OCI-LY7 (cell line): ENCODE measurements around the gene KMO. TPM values are rescaled to one million over a fixed set of nuclear protein-coding genes. Genes with fewer than 3 reads are reported as not detected.

Source experiments
- BruUV-seq: library from RNA; stranded (reverse); fragments of 400-500 nt; replicated peaks from 2 replicates; lab custom pipeline; 2021; lab: Mats Ljungman, UMichigan
- CTCF ChIA-PET: fragments of 300-600 bp; sonication (Branson Sonifier 250); formaldehyde crosslinking; loops from one replicate; lab custom pipeline; 2022; ENCODE audit warnings: antibody characterized with exemption; ENCODE audit not compliant: unreplicated experiment; lab: Charles Lee
- POLR2A ChIA-PET: fragments of 300-600 bp; sonication (Branson Sonifier 250); formaldehyde crosslinking; loops from one replicate; lab custom pipeline; 2022; ENCODE audit warnings: antibody characterized with exemption; lab: Charles Lee
- DNase-seq: peaks from one replicate; pipeline ENCODE4 v3.0.0-alpha.2; 2015; ENCODE audit warnings: low spot score
- H2AFZ ChIP-seq: fragments of 200-600 bp; sonication (generic), shearing (Covaris generic); 2 replicates; pipeline ENCODE4 v1.6.1; 2014; ENCODE audit warnings: mild to moderate bottlenecking, antibody characterized with exemption, low read length, moderate library complexity
- H3K27ac ChIP-seq: fragments of 200-600 bp; sonication (generic); 2 replicates; pipeline ENCODE4 v1.5.1; 2014; ENCODE audit warnings: mixed run types, low read depth, mild to moderate bottlenecking, moderate library complexity, low read length, inconsistent platforms; ENCODE audit not compliant: poor library complexity, severe bottlenecking
- H3K36me3 ChIP-seq: fragments of 200-600 bp; sonication (generic); 2 replicates; pipeline ENCODE4 v1.6.1; 2014; ENCODE audit warnings: mild to moderate bottlenecking, antibody characterized with exemption, low read length, moderate library complexity, mixed read lengths; ENCODE audit not compliant: insufficient read depth
- H3K4me1 ChIP-seq: fragments of 200-600 bp; sonication (generic); 2 replicates; pipeline ENCODE4 v1.5.1; 2014; ENCODE audit warnings: mild to moderate bottlenecking, low read length; ENCODE audit not compliant: insufficient read depth, poor library complexity, severe bottlenecking
- H3K4me2 ChIP-seq: fragments of 200-600 bp; sonication (generic); 2 replicates; pipeline ENCODE4 v1.6.1; 2014; ENCODE audit warnings: mild to moderate bottlenecking, low read length
- H3K4me3 ChIP-seq: fragments of 200-600 bp; sonication (generic); 2 replicates; pipeline ENCODE4 v1.5.1; 2014; ENCODE audit warnings: mild to moderate bottlenecking, low read depth, low read length; ENCODE audit not compliant: poor library complexity, severe bottlenecking
- H3K79me2 ChIP-seq: fragments of 200-600 bp; sonication (generic); 2 replicates; pipeline ENCODE4 v1.6.1; 2016; ENCODE audit warnings: low read depth, mild to moderate bottlenecking, low read length, moderate library complexity, mixed read lengths; ENCODE audit not compliant: insufficient read depth
- H3K9me2 ChIP-seq: fragments of 200-600 bp; sonication (generic); 2 replicates; pipeline ENCODE4 v1.6.1; 2016; ENCODE audit warnings: mild to moderate bottlenecking, low read length, mixed read lengths; ENCODE audit not compliant: insufficient read depth
- H3K9me3 ChIP-seq: fragments of 200-600 bp; sonication (generic); 2 replicates; pipeline ENCODE4 v1.6.1; 2014; ENCODE audit warnings: mild to moderate bottlenecking, mixed run types, low read length, mixed read lengths
- H4K20me1 ChIP-seq: fragments of 200-600 bp; sonication (generic); 2 replicates; pipeline ENCODE4 v1.6.1; 2014; ENCODE audit warnings: mild to moderate bottlenecking, antibody characterized with exemption, low read length, moderate library complexity, mixed read lengths; ENCODE audit not compliant: insufficient read depth
- EZH2phosphoT487 ChIP-seq: fragments of 200-600 bp; sonication (generic); IDR thresholded peaks from 2 replicates; pipeline ENCODE4 v1.6.1; 2018; ENCODE audit warnings: low read depth, borderline replicate concordance, mild to moderate bottlenecking, mixed run types, antibody characterized with exemption, low read length, moderate library complexity, mixed read lengths
- intact Hi-C: fragments of 100-400 bp; cut with micrococcal nuclease; formaldehyde crosslinking; loops from one replicate; pipeline ENCODE4 v1.10.0; 2022; ENCODE audit not compliant: unreplicated experiment
- total RNA-seq, 2 experiments: library from RNA; depleted of rRNA in 1 of 2; stranded (reverse); fragments of >200 nt in 1 of 2; shearing (Covaris generic) in 1 of 2; gene quantifications; 2 replicates each; pipeline ENCODE4 v1.2.3, GENCODE V29; 2014 to 2022
- TF ChIP-seq, protein P1 (sequence below): fragments of 200-600 bp; sonication (generic); conservative IDR thresholded peaks from 2 replicates; pipeline ENCODE4 v1.5.1; 2014; ENCODE audit warnings: mild to moderate bottlenecking, antibody characterized with exemption, low read length, moderate library complexity, mixed read lengths

KMO gene
- total RNA-seq, 2 experiments from 2014 or later = 3.2 to 14.2 TPM

DNA sequence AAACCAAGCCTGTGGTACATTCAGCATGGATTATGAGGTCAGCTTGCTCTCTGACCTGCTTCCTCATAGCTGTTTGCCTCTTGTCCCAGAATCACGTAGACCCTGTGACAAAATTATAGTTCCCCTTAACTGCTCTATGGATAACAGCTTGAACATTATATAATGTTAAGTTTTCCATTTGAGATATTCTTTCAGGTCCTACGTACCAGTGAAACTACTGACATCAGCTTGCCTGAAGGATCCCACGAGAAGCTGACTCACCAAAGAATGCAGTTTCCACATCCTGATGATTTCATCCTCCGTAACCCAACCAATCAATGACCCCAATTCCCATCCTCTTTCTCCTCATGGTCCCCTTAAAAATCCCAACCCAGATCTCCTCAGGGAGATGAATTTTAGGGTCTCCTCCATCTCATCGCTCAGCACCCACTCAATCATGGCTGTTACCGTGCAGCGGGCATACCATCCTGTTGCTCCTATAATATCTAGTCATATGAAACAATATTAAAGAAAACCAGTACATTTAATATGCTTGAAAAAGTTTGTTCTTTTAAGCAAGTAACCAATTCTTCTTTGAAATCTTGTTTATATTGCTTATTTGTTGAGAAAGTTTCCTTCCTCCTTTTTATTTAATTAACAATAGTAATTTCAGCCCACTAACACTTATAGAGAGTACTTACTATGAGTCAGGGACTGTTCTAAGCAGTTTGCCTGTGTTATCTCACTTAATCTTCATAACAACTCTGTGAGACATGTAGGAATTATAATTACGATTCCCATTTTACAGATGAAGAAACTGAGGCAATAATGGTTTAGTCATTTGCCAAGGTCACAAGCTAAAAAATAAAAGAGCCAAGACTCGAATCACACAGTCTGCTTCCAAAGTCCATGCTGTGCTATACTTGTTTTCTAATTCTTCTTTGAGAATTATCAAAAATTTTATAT, 80.6 kb downstream of the KMO start:
- no peaks in the 10 kb centered on the region for H3K36me3 ChIP-seq
- ChIA-PET CTCF (interaction anchor here (1.9 kb wide), 1 partner anchor 8 kb away, joined by 7 read pairs; no protein-coding TSS in a partner anchor), POLR2A (interaction anchor here (1.1 to 1.9 kb wide), 6 partner anchors 12 to 65 kb away, joined by 3 to 6 read pairs (median 4); no protein-coding TSS in a partner anchor)
- H3K79me2 ChIP-seq = no peaks in the 10 kb centered on the region
- no peaks in the 10 kb centered on the region for H3K9me3 ChIP-seq
- no peak overlapping the region for H3K27ac ChIP-seq
- intact Hi-C loops = loop anchor here (5.0 kb wide), 2 partner anchors 234 to 404 kb away; partner anchors contain the start of gene EXO1
- TF ChIP-seq EZH2phosphoT487 = no peak
- TF ChIP-seq, protein P1, sequence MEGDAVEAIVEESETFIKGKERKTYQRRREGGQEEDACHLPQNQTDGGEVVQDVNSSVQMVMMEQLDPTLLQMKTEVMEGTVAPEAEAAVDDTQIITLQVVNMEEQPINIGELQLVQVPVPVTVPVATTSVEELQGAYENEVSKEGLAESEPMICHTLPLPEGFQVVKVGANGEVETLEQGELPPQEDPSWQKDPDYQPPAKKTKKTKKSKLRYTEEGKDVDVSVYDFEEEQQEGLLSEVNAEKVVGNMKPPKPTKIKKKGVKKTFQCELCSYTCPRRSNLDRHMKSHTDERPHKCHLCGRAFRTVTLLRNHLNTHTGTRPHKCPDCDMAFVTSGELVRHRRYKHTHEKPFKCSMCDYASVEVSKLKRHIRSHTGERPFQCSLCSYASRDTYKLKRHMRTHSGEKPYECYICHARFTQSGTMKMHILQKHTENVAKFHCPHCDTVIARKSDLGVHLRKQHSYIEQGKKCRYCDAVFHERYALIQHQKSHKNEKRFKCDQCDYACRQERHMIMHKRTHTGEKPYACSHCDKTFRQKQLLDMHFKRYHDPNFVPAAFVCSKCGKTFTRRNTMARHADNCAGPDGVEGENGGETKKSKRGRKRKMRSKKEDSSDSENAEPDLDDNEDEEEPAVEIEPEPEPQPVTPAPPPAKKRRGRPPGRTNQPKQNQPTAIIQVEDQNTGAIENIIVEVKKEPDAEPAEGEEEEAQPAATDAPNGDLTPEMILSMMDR = no peak
- no peak overlapping the region for H3K4me2 ChIP-seq
- BruUV-seq = no TSS peak
- H3K9me2 ChIP-seq = no peaks in the 10 kb centered on the region
- no peak for DNase-seq
- H3K4me3 ChIP-seq = no peak overlapping the region
- no peak overlapping the region for H2AFZ ChIP-seq
- peaks cover 8% of the 10 kb centered on the region for H3K4me1 ChIP-seq
- H4K20me1 ChIP-seq = no peaks in the 10 kb centered on the region

DNA sequence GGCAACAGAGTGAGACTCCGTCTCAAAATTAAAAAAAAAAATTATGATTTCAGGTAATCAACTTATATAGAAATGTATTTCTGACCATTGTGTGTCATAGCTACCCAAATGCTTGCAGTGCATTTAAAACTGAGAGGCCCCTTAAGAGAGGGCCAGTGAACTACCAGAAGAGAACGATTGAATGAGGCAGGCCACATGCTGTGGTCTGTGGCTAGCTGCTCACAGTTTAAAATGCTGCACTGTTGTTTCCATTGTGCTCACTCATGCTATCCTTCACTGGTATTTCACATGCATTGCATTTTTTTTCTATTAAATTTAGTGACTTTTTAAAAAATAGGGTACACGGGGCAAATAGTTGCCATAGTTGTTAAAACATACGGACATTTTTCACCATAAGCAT, 82.0 kb downstream of the KMO start:
- TF ChIP-seq EZH2phosphoT487 = no peak
- TF ChIP-seq, protein P1 = no peak
- H4K20me1 ChIP-seq = no peaks in the 10 kb centered on the region
- H3K4me2 ChIP-seq = no peak overlapping the region
- no peaks in the 10 kb centered on the region for H3K9me2 ChIP-seq
- intact Hi-C loops = loop anchor here (5.0 kb wide), 2 partner anchors 233 to 403 kb away; partner anchors contain the start of gene EXO1
- peaks cover 8% of the 10 kb centered on the region for H3K4me1 ChIP-seq
- H3K4me3 ChIP-seq = no peak overlapping the region
- DNase-seq = no peak
- no peak overlapping the region for H3K27ac ChIP-seq
- H2AFZ ChIP-seq = no peak overlapping the region
- BruUV-seq = no TSS peak
- CTCF ChIA-PET = no interaction called here
- no peaks in the 10 kb centered on the region for H3K79me2 ChIP-seq
- H3K9me3 ChIP-seq = no peaks in the 10 kb centered on the region
- H3K36me3 ChIP-seq = no peaks in the 10 kb centered on the region
- POLR2A ChIA-PET = interaction anchor here (1.2 to 1.4 kb wide), 2 partner anchors 9 to 19 kb away, joined by 3 to 4 read pairs; no protein-coding TSS in a partner anchor
